ENCODE data around the gene MCF2L2.

- TF ChIP-seq POLR2A (IDR thresholded peaks at IDR 0.05; ENCODE audit: low read depth, low read length) (no peak), POLR2AphosphoS5 (IDR thresholded peaks at IDR 0.05; ENCODE audit: low read depth, low read length) (no peak)
These were observed 124.7 kb downstream of the MCF2L2 start for GRCh38 chr3:183303690-183304089.

Data from GM12891 (cell line).